ENCODE measurements around the gene CHRNA7.

DNA sequence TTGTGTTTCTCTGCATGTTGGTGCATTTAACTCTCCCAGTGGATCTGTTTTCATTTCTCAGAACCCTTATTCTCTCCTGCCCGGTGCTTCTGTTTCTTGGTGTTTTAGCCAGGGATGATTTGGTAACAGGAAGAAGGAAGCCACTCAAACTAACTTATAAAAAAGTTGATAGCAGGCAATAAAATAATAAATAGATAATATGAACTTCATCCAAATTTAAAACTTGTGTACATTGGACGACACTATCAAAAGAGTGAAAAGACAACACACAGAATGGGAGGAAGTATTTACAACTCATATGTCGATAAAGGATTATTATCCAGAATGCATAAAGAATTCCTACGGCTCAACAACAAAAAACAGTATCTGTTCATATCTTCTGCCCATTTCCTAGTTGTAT is 37.3 kb upstream of the CHRNA7 start:
- TF ChIP-seq, protein P1, sequence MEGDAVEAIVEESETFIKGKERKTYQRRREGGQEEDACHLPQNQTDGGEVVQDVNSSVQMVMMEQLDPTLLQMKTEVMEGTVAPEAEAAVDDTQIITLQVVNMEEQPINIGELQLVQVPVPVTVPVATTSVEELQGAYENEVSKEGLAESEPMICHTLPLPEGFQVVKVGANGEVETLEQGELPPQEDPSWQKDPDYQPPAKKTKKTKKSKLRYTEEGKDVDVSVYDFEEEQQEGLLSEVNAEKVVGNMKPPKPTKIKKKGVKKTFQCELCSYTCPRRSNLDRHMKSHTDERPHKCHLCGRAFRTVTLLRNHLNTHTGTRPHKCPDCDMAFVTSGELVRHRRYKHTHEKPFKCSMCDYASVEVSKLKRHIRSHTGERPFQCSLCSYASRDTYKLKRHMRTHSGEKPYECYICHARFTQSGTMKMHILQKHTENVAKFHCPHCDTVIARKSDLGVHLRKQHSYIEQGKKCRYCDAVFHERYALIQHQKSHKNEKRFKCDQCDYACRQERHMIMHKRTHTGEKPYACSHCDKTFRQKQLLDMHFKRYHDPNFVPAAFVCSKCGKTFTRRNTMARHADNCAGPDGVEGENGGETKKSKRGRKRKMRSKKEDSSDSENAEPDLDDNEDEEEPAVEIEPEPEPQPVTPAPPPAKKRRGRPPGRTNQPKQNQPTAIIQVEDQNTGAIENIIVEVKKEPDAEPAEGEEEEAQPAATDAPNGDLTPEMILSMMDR (IDR thresholded peaks at IDR 0.05; ENCODE audit: insufficient read depth, low read length): no peak
- no peak for TF ChIP-seq POLR2AphosphoS5 (IDR thresholded peaks at IDR 0.05; ENCODE audit: low read depth)

All from HL-60 (cell line).